Measurements from ENCODE around the gene GP1BA.

Gene GP1BA

GRCh38 chr17:4931963-4932362 is at the start of gene GP1BA:
Gene GP1BA (plus strand): TSS chr17:4932277. CDS start chr17:4932605, 328 bp downstream.
- no peak for DNase-seq (ENCODE audit: low spot score)

GRCh38 chr17:4884489-4884888 is 47.6 kb upstream of the GP1BA start:
- no peak for DNase-seq (ENCODE audit: low spot score)

DNA sequence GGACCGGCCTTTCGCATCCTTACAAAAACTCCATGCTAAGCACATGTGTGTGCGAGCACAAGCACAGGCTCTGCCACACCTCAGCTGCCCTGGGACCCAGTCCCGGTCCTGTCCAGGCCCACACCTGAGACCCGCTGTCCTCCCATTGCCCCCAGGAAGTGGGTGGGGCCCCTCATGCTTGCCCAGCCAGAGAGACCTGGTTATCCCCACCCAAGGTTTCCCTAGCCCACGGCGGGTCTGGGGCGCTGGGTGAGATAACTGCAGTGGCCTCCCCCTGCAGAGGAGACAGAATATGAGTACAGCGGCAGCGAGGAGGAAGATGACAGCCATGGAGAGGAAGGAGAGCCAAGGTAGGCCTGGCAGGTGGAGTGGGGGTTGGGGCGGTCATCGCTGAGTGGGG is 45.2 kb upstream of the GP1BA start:
- DNase-seq (ENCODE audit: low spot score), result no peak

GRCh38 chr17:4887581-4887980 is 44.5 kb upstream of the GP1BA start:
- DNase-seq (ENCODE audit: low spot score), result no peak

GRCh38 chr17:4891411-4892410 is 40.4 kb upstream of the GP1BA start:
- DNase-seq (ENCODE audit: low spot score), result no peak

- no peak for DNase-seq (ENCODE audit: low spot score)
Measured at GRCh38 chr17:4892499-4893221, 39.4 kb upstream of the GP1BA start.

DNA sequence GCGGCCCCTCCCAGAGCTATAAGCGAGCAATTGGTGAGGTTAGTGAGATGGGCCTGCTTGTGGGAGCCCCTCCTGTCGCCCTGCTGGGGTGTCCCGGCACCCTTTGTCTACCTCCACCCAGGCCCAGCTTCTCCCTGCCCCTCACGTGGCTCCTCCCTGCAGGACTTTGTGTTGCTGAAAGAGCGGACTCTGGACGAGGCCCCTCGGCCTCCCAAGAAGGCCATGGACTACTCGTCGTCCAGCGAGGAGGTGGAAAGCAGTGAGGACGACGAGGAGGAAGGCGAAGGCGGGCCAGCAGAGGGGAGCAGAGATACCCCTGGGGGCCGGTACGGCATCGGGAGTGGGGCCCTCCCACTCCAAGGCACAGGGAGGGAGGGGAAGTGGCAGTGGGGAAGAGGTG is 38.8 kb upstream of the GP1BA start:
- DNase-seq (ENCODE audit: low spot score), result no peak

GRCh38 chr17:4893721-4894560 is 38.1 kb upstream of the GP1BA start:
- DNase-seq (ENCODE audit: low spot score), result no peak

DNA sequence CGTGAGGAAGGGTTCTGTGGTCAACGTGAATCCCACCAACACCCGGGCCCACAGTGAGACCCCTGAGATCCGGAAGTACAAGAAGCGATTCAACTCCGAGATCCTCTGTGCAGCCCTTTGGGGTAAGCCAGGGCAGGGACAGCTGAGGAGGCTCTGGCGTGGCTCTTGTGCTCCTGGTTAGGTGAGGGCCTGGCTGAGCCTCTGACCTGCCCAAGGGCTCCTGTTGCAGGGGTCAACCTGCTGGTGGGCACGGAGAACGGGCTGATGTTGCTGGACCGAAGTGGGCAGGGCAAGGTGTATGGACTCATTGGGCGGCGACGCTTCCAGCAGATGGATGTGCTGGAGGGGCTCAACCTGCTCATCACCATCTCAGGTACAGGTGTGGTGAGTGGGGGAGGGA is 37.0 kb upstream of the GP1BA start:
- DNase-seq (ENCODE audit: low spot score), result no peak

DNA sequence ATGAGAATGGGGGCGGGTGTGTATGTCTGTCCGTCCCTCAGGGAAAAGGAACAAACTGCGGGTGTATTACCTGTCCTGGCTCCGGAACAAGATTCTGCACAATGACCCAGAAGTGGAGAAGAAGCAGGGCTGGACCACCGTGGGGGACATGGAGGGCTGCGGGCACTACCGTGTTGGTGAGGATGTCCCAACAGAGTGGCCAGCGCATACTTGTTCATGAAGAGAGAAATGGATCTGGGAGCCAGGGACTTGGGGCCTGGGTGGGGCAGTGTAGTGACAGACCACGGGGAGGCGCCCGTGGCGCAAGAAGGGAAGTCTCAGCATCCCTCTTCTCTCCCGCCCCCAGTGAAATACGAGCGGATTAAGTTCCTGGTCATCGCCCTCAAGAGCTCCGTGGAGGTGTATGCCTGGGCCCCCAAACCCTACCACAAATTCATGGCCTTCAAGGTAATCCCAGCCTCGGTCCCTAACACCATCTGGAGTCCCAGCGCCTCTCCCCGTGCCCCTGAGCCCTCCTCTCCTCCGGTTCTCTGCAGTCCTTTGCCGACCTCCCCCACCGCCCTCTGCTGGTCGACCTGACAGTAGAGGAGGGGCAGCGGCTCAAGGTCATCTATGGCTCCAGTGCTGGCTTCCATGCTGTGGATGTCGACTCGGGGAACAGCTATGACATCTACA is 36.3 kb upstream of the GP1BA start:
- no peak for DNase-seq (ENCODE audit: low spot score)

GRCh38 chr17:4896332-4897197 is 35.5 kb upstream of the GP1BA start:
- no peak for DNase-seq (ENCODE audit: low spot score)

DNA sequence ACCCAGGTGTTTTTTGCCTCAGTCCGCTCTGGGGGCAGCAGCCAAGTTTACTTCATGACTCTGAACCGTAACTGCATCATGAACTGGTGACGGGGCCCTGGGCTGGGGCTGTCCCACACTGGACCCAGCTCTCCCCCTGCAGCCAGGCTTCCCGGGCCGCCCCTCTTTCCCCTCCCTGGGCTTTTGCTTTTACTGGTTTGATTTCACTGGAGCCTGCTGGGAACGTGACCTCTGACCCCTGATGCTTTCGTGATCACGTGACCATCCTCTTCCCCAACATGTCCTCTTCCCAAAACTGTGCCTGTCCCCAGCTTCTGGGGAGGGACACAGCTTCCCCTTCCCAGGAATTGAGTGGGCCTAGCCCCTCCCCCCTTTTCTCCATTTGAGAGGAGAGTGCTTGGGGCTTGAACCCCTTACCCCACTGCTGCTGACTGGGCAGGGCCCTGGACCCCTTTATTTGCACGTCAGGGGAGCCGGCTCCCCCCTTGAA is 34.8 kb upstream of the GP1BA start:
- no peak for DNase-seq (ENCODE audit: low spot score)

- no peak for DNase-seq (ENCODE audit: low spot score)
Measured at GRCh38 chr17:4897785-4898184, 34.3 kb upstream of the GP1BA start.

GRCh38 chr17:4898351-4898750 is 33.7 kb upstream of the GP1BA start:
- no peak for DNase-seq (ENCODE audit: low spot score)

GRCh38 chr17:4898927-4899326 is 33.1 kb upstream of the GP1BA start:
- DNase-seq (ENCODE audit: low spot score), result no peak

GRCh38 chr17:4899341-4900230 is 32.5 kb upstream of the GP1BA start, which contains the start of gene C17orf107:
Gene C17orf107 (plus strand): TSS chr17:4899536. CDS start chr17:4899763, 227 bp downstream.
- peak; percentile 84 for DNase-seq (ENCODE audit: low spot score)

- peak; percentile 56 for DNase-seq (ENCODE audit: low spot score)
Measured at GRCh38 chr17:4900231-4901107, 31.6 kb upstream of the GP1BA start.

- DNase-seq (ENCODE audit: low spot score), result no peak
Measured at GRCh38 chr17:4901108-4901647, 30.9 kb upstream of the GP1BA start.
